Activated CD4-positive, alpha-beta T cell treated with anti-CD3 and anti-CD28 coated beads, Interleukin-2, amount 50 U/mL, for 1 hour (primary cell): Measurements from ENCODE around the gene MYL4.
"Not testable (repeated sequence)": the region's sequence is repeated elsewhere in the genome, so short reads cannot be mapped to it uniquely, and the experiment has no call there.

ENCODE experiments used
- DNase-seq: peaks from one replicate; pipeline ENCODE4 v3.0.0-alpha.2; 2020

The MYL4 gene

GRCh38 chr17:47193931-47194511 lies 15.1 kb upstream of the MYL4 start:
- no peak for DNase-seq

GRCh38 chr17:47197821-47198220 lies 11.3 kb upstream of the MYL4 start:
- no peak for DNase-seq

DNA sequence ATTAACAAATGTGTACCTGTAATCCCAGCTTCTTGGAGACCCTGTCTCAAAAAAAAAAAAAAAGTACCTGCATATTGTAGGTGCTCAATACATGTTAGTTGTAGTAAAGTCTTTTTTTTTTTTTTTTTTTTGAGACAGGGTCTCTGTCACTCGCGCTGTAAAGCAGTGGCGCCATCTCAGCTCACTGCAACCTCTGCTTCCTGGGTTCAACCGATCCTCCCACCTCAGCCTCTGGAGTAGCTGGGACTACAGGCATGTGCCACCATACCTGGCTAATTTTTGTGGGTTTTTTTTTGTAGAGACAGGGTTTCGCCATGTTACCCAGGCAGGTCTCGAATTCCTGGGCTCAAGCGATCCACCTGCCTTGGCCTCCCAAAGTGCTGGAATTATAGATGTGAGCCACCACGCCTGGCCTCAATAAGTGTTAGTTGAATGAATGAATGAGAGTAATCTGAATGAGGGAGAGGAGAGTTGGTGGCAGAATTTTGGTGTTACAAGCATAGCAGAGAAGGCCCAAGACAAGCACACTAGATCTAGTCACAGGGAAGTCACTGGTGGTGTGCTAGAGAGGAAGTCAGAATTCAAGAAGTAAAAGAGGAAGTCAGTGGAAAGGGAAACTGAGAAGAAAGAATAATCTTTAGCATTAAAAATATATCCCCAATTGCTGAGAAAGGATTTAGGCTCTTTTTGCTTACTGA lies 9.4 kb upstream of the MYL4 start:
- DNase-seq: no peak

GRCh38 chr17:47200325-47200664 lies 8.9 kb upstream of the MYL4 start:
- DNase-seq: no peak

- DNase-seq: no peak
Measured at GRCh38 chr17:47201166-47201565, 8.0 kb upstream of the MYL4 start.

GRCh38 chr17:47203984-47204721 lies 5.0 kb upstream of the MYL4 start:
- DNase-seq: peak; percentile 35

- peak; percentile 17 for DNase-seq
Measured at GRCh38 chr17:47204722-47205418, 4.3 kb upstream of the MYL4 start.

DNA sequence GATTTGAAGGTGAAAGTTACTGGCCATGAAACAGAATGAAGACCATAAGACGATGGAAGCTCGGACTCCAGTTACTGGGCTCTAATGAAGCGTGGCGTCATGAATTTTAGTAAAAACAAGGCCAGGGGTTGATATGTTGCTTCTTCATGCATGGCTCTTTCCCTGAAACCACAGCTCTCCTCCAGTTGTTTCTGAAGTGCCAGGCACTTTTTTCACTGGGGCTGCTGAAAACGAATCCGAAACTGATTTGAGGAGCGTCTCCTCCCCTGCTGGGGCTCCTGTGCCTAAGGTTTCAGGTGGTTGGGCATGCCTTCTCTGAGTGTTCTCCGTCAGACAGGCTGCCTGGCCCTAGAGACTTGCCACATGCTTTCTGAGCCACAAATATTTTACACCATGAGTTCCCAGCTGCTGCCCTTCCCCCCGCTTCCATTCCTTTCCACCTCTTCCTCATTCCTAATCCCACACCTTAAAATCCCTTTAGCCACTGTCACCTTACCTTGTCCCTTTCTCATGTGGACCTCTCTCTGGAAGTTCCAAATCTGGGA lies 3.7 kb upstream of the MYL4 start:
- peak; percentile 53 for DNase-seq

DNA sequence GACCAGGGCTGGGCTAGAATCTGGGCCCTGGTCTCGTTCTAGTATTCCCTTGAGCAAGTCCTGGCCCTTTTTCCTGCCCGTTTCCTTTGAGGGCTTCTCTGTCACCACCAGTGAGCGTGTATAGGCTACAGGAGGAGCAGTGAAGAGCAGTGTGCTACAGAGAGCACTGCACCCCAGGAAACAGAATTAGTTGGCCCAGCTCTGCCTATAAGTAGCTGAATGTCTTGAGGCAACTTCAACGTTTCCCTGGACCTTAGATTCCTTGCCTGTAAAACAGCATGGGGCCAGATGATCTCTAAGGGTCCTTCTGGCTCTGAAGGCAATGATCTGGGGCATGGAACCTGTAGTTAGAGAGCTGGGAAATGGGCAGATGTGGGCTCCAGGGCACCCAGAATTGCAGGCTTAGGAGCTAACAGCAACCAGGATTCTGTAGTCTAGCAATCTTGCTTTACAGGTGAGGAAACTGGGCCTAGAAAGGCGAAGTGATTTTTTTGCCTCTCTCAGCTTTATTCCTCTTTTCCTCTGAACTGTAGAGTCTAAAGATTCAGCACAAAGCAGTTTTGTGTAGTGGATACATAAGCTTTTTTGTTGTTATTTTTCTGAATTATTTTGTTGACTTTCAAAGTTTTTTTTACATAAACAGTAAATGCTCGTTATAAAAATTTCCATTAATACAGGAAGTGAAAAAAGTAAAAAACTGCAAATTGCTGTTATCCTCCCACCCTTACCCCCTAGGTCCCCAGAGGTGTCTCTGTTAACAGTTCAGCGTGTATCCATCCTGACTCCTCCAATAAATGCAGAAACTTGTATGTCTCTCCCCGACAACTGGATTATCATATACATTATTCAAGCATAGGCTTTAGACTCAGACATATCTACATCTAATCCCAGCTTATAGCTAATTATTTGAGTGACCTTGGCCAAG lies 1.7 kb upstream of the MYL4 start:
- no peak for DNase-seq

GRCh38 chr17:47209499-47209898 lies 351 bp downstream of the MYL4 start:
- DNase-seq: no peak

DNA sequence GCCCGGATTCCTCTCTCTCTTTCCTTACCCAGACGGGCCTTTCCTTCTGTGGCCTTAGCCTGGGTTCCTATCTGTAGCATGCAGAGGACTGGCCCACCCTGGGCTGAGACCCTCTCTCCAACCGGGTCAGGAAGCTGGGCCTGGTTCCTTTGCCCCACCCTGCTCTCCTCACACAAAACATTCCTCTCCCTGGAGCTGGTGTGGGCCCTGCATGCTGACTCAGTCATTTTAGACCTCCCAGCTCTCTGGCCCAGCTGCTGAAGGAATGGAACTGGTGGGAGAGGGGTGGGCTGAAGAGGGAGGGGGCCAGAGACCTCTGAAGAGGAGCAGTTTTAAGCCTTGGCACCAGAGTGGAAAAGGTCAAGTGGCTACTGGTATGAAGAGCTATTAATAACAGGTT lies 957 bp downstream of the MYL4 start:
- DNase-seq: no peak

- no peak for DNase-seq
Measured at GRCh38 chr17:47210779-47211178, 1.6 kb downstream of the MYL4 start.

GRCh38 chr17:47212458-47212857 lies 3.3 kb downstream of the MYL4 start:
- no peak for DNase-seq

DNA sequence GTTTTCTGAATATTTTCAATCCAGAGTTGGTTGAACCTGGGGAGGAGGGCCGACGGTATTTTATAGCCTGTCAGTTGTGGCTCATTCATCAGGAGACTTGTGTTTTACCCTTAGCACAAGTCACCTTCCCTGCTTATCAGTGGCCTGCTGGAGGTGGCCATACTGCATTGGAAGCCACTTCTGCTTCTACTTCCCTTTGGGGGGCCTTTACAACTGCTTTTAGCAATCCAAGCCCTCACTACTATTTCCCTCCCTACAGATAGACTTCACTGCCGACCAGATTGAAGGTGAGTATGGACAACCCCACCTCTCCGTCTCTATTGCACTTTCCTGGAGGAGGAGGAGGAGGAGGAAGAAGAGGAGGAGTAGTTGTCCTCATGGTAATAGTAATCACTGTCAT lies 4.4 kb downstream of the MYL4 start:
- DNase-seq: no peak

DNA sequence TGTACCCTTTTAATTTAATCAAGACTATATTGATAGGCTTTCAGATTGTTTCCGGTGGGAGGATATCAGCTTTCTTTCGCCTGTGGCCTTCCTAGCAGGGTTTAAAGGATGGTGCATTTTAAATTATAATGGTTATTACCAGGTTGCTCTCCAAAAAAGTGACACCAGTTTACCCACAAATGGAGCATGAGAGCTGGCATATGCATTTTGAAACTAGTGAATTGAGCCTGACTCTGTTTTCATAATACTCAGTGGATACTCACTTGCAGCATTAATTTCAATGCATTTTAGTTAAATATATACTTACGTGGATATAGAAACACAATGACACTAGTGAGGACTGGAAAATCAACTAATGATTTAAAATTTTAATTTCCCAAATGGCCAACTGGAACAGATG lies 5.8 kb downstream of the MYL4 start:
- DNase-seq: no peak

DNA sequence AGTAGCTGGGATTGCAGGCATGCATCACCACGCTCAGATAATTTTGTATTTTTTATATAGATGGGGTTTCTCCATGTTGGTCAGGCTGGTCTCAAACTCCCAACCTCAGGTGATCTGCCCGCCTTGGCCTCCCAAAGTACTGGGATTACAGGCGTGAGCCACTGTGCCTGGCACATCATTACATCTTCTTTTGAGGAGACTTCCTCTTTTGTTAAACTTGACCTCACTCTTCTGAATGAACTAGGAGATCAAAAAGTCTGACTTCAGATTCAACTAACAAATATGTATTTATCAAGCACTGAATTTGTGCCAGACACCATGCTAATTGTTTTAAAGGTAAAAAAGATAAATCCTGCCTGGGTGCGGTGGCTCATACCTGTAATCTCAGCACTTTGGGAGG lies 7.7 kb downstream of the MYL4 start:
- DNase-seq: not testable (repeated sequence)

- not testable (repeated sequence) for DNase-seq
Measured at GRCh38 chr17:47217279-47217678, 8.1 kb downstream of the MYL4 start.

GRCh38 chr17:47218896-47219430 lies 9.8 kb downstream of the MYL4 start:
- no peak for DNase-seq

DNA sequence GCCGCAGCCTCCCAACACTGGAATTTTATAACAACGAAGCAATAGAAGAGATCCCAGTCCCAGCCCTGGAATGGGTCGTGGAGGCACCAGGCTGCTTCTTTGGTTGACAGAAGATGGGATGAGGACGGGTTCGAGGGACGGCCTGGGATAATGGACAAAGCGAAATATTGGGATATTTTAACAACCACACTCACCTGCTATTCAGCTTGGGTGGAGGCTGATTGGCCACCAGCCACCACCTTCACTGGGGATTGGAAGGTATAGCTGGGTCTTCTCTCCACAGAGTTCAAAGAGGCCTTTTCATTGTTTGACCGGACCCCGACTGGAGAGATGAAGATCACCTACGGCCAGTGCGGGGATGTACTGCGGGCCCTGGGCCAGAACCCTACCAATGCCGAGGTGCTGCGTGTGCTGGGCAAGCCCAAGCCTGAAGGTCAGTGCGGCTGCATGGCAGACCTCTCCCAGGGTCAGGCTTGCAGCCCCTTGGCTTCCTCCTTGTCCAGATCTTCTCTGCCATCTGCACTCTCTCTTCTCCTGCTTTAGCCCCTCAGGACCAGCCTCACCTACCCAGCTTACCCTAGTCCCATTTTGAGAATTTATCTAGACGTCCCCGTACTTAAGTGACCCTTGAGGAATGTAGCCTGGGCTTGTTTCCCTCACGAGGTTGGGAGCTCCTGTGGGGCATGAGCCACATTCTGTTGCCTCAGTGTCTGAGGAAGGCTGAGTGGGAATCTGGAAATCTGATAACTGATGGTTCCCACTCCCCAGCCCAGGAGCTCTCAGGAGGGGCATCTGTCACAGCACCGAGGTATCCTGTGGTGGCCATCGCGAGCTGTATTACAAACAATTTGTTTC lies 10.7 kb downstream of the MYL4 start:
- DNase-seq: no peak

- no peak for DNase-seq
Measured at GRCh38 chr17:47220531-47220999, 11.4 kb downstream of the MYL4 start.

DNA sequence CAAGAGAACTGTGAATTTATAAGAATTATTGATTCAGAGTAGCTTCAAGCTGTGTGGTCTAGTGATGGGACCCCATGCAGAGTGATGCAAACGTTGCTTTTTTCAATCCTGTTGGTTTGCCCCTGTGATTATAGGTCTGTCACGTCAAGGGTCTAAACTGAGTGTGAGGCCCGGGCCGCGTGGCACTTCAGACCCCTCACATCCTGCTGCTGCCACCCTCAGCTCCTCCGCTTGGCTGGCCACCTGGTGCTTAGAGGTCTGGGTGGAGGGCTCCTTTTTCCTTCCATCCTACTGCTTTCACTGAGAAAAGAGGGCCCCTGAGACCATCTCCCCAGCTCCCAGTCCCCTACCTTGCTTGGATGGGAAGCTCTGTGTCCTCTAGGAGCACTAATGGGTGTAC lies 12.0 kb downstream of the MYL4 start:
- no peak for DNase-seq
